Measurements from ENCODE around the gene RTKN2. TPM values are rescaled to one million over a fixed set of nuclear protein-coding genes. Genes with fewer than 3 reads are reported as not detected.

RTKN2 gene
- total and polyA plus RNA-seq, 10 of the 15 experiments (the other 5 are each of a cell fraction or from before 2014, with no cell fraction given): 0.10 TPM; not detected in 9

DNA sequence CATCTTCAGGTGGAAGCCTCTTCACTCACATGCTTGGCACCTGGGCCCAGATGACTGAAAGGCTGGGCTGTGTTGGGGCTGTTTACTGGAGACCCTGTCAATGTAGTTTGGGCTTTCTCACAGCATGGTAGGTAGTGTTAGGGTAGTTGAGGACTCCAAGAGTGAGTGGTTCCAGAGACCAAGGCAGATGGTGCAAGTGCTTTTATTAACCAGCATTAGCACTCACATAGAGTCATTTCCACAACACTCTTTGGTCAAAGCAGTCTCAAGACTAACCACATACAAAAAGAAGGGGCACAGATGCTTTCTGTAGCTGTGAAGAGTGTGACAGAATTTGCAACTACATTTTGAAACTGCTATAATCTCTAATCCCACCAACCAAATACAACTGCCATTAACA, 135.0 kb downstream of the RTKN2 start:
- Histone ChIP-seq H3K27me3 (replicated peaks in 1 of 2; ENCODE audit: control insufficient read depth in 2 of 2, insufficient read depth in 2 of 2, low read length in 1 of 2) (no peaks in the 10 kb centered on the region), H3K4me3 (no peak overlapping the region), H2AFZ (ENCODE audit: control insufficient read depth, low read depth, low read length) (peak overlapping the region; percentile 2; the same call in 1 of the 2 replicates), H3K4me2 (ENCODE audit: control insufficient read depth, insufficient read depth) (no peak overlapping the region), H3K36me3 (ENCODE audit: control insufficient read depth in 2 of 2, insufficient read depth in 2 of 2, low read length in 1 of 2) (no peaks in the 10 kb centered on the region), H3K4me1 (ENCODE audit: control insufficient read depth, insufficient read depth, low read length) (peaks cover 4% of the 10 kb centered on the region; the same call in 1 of the 2 replicates), H3K27ac (ENCODE audit: control insufficient read depth, insufficient read depth) (no peak overlapping the region), H3K79me2 (ENCODE audit: control insufficient read depth, insufficient read depth, low read length) (no peaks in the 10 kb centered on the region), H3K9me3 (replicated peaks; ENCODE audit: control insufficient read depth, insufficient read depth, low read length) (no peaks in the 10 kb centered on the region; the same call in 2 of the 3 replicates), H3K9ac (ENCODE audit: control insufficient read depth, insufficient read depth, low read length) (no peak overlapping the region), H4K20me1 (ENCODE audit: control insufficient read depth, insufficient read depth) (no peaks in the 10 kb centered on the region)
- ATAC-seq (peak; percentile 96), DNase-seq (ENCODE audit: low read depth, low spot score) (peak; percentile 30), FAIRE-seq (no peak)
- ChIA-PET CTCF (no interaction called here), SMC1A (ENCODE audit: uncharacterized antibody, unreplicated experiment) (no interaction called here), POLR2A (no interaction called here), RAD21 (ENCODE audit: unreplicated experiment) (no interaction called here)
- in situ Hi-C loops (cut with MboI): no loop called here
- intact Hi-C loops (cut with micrococcal nuclease; ENCODE audit: unreplicated experiment): no loop called here
- TF ChIP-seq, protein P1, sequence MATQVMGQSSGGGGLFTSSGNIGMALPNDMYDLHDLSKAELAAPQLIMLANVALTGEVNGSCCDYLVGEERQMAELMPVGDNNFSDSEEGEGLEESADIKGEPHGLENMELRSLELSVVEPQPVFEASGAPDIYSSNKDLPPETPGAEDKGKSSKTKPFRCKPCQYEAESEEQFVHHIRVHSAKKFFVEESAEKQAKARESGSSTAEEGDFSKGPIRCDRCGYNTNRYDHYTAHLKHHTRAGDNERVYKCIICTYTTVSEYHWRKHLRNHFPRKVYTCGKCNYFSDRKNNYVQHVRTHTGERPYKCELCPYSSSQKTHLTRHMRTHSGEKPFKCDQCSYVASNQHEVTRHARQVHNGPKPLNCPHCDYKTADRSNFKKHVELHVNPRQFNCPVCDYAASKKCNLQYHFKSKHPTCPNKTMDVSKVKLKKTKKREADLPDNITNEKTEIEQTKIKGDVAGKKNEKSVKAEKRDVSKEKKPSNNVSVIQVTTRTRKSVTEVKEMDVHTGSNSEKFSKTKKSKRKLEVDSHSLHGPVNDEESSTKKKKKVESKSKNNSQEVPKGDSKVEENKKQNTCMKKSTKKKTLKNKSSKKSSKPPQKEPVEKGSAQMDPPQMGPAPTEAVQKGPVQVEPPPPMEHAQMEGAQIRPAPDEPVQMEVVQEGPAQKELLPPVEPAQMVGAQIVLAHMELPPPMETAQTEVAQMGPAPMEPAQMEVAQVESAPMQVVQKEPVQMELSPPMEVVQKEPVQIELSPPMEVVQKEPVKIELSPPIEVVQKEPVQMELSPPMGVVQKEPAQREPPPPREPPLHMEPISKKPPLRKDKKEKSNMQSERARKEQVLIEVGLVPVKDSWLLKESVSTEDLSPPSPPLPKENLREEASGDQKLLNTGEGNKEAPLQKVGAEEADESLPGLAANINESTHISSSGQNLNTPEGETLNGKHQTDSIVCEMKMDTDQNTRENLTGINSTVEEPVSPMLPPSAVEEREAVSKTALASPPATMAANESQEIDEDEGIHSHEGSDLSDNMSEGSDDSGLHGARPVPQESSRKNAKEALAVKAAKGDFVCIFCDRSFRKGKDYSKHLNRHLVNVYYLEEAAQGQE (IDR thresholded peaks at IDR 0.05; ENCODE audit: low read depth, low read length): no peak
- TF ChIP-seq TCF12 (IDR thresholded peaks at IDR 0.05; ENCODE audit: low read depth, low read length): peak; percentile 58; the same call in 1 of the 2 replicates
- 0 out of 4 replicates have a peak, but pooled peaks of 1 of the 2 experiments have one; percentile 19 for TF ChIP-seq EP300 (IDR thresholded peaks at IDR 0.05; ENCODE audit: borderline replicate concordance in 1 of 2, control insufficient read depth in 1 of 2, low read depth in 2 of 2, low read length in 2 of 2)
- TF ChIP-seq RUNX3 (IDR thresholded peaks at IDR 0.05; ENCODE audit: low read length): peak; percentile 75
- TF ChIP-seq, protein P2, sequence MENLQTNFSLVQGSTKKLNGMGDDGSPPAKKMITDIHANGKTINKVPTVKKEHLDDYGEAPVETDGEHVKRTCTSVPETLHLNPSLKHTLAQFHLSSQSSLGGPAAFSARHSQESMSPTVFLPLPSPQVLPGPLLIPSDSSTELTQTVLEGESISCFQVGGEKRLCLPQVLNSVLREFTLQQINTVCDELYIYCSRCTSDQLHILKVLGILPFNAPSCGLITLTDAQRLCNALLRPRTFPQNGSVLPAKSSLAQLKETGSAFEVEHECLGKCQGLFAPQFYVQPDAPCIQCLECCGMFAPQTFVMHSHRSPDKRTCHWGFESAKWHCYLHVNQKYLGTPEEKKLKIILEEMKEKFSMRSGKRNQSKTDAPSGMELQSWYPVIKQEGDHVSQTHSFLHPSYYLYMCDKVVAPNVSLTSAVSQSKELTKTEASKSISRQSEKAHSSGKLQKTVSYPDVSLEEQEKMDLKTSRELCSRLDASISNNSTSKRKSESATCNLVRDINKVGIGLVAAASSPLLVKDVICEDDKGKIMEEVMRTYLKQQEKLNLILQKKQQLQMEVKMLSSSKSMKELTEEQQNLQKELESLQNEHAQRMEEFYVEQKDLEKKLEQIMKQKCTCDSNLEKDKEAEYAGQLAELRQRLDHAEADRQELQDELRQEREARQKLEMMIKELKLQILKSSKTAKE (IDR thresholded peaks at IDR 0.05; ENCODE audit: low read depth, poor library complexity, severe bottlenecking): peak; percentile 19
- TF ChIP-seq, protein P3, sequence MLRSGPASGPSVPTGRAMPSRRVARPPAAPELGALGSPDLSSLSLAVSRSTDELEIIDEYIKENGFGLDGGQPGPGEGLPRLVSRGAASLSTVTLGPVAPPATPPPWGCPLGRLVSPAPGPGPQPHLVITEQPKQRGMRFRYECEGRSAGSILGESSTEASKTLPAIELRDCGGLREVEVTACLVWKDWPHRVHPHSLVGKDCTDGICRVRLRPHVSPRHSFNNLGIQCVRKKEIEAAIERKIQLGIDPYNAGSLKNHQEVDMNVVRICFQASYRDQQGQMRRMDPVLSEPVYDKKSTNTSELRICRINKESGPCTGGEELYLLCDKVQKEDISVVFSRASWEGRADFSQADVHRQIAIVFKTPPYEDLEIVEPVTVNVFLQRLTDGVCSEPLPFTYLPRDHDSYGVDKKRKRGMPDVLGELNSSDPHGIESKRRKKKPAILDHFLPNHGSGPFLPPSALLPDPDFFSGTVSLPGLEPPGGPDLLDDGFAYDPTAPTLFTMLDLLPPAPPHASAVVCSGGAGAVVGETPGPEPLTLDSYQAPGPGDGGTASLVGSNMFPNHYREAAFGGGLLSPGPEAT (IDR thresholded peaks at IDR 0.05; ENCODE audit: low read depth): no peak
- no peak for TF ChIP-seq SMARCA5 (IDR thresholded peaks at IDR 0.05)
- peak; percentile 38; the same call in 1 of the 2 replicates for TF ChIP-seq MTA2 (IDR thresholded peaks at IDR 0.05; ENCODE audit: low read depth)
- no peak for TF ChIP-seq RBBP5 (conservative IDR thresholded peaks at IDR 0.05)
- no peak for TF ChIP-seq EED (IDR thresholded peaks at IDR 0.05; ENCODE audit: low read depth)
- 0 out of 2 replicates have a peak, but pooled peaks have one; percentile 11 for TF ChIP-seq IRF4 (IDR thresholded peaks at IDR 0.05; ENCODE audit: low read depth, low read length)
- no TSS peak for BruUV-seq (replicated peaks)
